Measurements from ENCODE around the gene SMIM31.

SMIM31 gene

GRCh38 chr4:164821711-164822110 lies 67.8 kb downstream of the SMIM31 start:
- no peak for DNase-seq (ENCODE audit: low read depth, low spot score)
- H3K9ac ChIP-seq (ENCODE audit: insufficient read length) = no peak overlapping the region
- no peak overlapping the region; the same call in 1 of the 2 replicates for H3K27ac ChIP-seq
- H3K36me3 ChIP-seq (ENCODE audit: insufficient read depth, low read length) = no peaks in the 10 kb centered on the region; the same call in 1 of the 2 replicates
- TF ChIP-seq POLR2AphosphoS5 (IDR thresholded peaks at IDR 0.05; ENCODE audit: borderline replicate concordance, low read depth, low read length) (no peak), EZH2 (IDR thresholded peaks at IDR 0.05) (no peak), FOXP2 (optimal IDR thresholded peaks at IDR 0.05; ENCODE audit: control extremely low read depth, extremely low read length, insufficient read depth) (no peak)
- H3K4me3 ChIP-seq = no peak overlapping the region
- 0 out of 2 replicates have a peak, but pooled peaks cover 5% of the 10 kb centered on the region for H3K9me3 ChIP-seq (ENCODE audit: low read depth, low read length)

GRCh38 chr4:164824581-164824980 lies 70.7 kb downstream of the SMIM31 start:
- H3K9ac ChIP-seq (ENCODE audit: insufficient read length) = no peak overlapping the region
- no peak overlapping the region for H3K4me3 ChIP-seq
- TF ChIP-seq EZH2 (IDR thresholded peaks at IDR 0.05) (no peak), FOXP2 (optimal IDR thresholded peaks at IDR 0.05; ENCODE audit: control extremely low read depth, extremely low read length, insufficient read depth) (no peak), POLR2AphosphoS5 (IDR thresholded peaks at IDR 0.05; ENCODE audit: borderline replicate concordance, low read depth, low read length) (no peak)
- peak overlapping the region; percentile 99 for H3K27ac ChIP-seq
- 0 out of 2 replicates have a peak, but pooled peaks cover 5% of the 10 kb centered on the region for H3K9me3 ChIP-seq (ENCODE audit: low read depth, low read length)
- H3K36me3 ChIP-seq (ENCODE audit: insufficient read depth, low read length) = no peaks in the 10 kb centered on the region; the same call in 1 of the 2 replicates
- DNase-seq (ENCODE audit: low read depth, low spot score) = no peak

DNA sequence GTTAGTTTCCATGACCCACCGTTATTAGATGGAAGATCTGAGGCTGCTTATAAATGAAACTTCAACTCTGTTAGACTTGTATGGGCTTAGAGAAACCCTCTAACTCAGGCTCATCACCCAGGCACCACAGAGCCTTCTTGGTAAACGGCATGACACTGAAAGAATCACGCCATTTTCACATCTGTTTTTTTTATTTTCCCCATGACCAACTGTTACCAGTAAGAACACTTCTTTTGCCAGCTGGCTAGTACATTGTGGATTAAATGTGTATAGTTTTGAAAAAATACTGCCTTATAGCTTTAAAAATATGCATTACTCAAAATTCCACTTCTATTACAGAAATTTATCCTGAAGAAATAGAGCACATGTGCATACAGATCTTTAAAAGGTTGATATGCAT lies 75.0 kb downstream of the SMIM31 start:
- Histone ChIP-seq H3K36me3 (ENCODE audit: insufficient read depth, low read length) (no peaks in the 10 kb centered on the region), H3K27ac (peak overlapping the region; percentile 85), H3K9me3 (ENCODE audit: low read depth, low read length) (no peaks in the 10 kb centered on the region), H3K4me3 (no peak overlapping the region), H3K9ac (ENCODE audit: insufficient read length) (no peak overlapping the region)
- DNase-seq (ENCODE audit: low read depth, low spot score) = no peak
- TF ChIP-seq POLR2AphosphoS5 (IDR thresholded peaks at IDR 0.05; ENCODE audit: borderline replicate concordance, low read depth, low read length) = no peak
- TF ChIP-seq FOXP2 (optimal IDR thresholded peaks at IDR 0.05; ENCODE audit: control extremely low read depth, extremely low read length, insufficient read depth) = no peak
- no peak for TF ChIP-seq EZH2 (IDR thresholded peaks at IDR 0.05)

DNA sequence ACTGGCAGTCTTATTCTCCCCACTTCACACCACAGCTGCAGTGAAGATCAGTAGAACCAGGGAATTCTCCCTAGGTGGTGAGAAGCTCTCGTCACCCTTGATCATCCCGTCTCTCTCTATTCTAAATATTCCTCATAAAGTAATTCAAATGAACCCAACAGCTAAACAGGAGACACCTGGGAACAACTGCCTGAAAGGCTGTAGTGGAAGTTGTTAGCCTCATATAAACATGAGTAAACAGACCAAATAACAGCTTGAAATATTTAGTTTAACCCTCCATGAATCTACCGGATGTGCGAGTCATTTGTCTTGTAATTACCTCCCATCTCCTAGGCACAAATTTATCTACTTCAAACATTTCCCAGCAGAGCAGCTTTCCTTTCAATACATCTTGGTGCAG lies 92.6 kb downstream of the SMIM31 start:
- TF ChIP-seq EZH2 (IDR thresholded peaks at IDR 0.05) (no peak), POLR2AphosphoS5 (IDR thresholded peaks at IDR 0.05; ENCODE audit: borderline replicate concordance, low read depth, low read length) (no peak), FOXP2 (optimal IDR thresholded peaks at IDR 0.05; ENCODE audit: control extremely low read depth, extremely low read length, insufficient read depth) (no peak)
- no peak for DNase-seq (ENCODE audit: low read depth, low spot score)
- H3K27ac ChIP-seq = peak overlapping the region; percentile 90

GRCh38 chr4:164847016-164847415 lies 93.1 kb downstream of the SMIM31 start:
- H3K9ac ChIP-seq (ENCODE audit: insufficient read length) = peak overlapping the region; percentile 67
- TF ChIP-seq POLR2AphosphoS5 (IDR thresholded peaks at IDR 0.05; ENCODE audit: borderline replicate concordance, low read depth, low read length) (no peak), FOXP2 (optimal IDR thresholded peaks at IDR 0.05; ENCODE audit: control extremely low read depth, extremely low read length, insufficient read depth) (no peak), EZH2 (IDR thresholded peaks at IDR 0.05) (no peak)
- DNase-seq (ENCODE audit: low read depth, low spot score) = no peak
- H3K27ac ChIP-seq = peak overlapping the region; percentile 90
- H3K9me3 ChIP-seq (ENCODE audit: low read depth, low read length) = no peaks in the 10 kb centered on the region
- H3K4me3 ChIP-seq = peak overlapping the region; percentile 66
- H3K36me3 ChIP-seq (ENCODE audit: insufficient read depth, low read length) = no peaks in the 10 kb centered on the region

More for the DNA sequence above, 92.6 kb downstream of the SMIM31 start:
- H3K9me3 ChIP-seq (ENCODE audit: low read depth, low read length) = no peaks in the 10 kb centered on the region
- peak overlapping the region; percentile 66 for H3K4me3 ChIP-seq
- peak overlapping the region; percentile 67 for H3K9ac ChIP-seq (ENCODE audit: insufficient read length)
- no peaks in the 10 kb centered on the region for H3K36me3 ChIP-seq (ENCODE audit: insufficient read depth, low read length)

GRCh38 chr4:164847967-164848649 lies 94.2 kb downstream of the SMIM31 start:
- no peak for DNase-seq (ENCODE audit: low read depth, low spot score)
- no peak for TF ChIP-seq FOXP2 (optimal IDR thresholded peaks at IDR 0.05; ENCODE audit: control extremely low read depth, extremely low read length, insufficient read depth)
- no peak for TF ChIP-seq EZH2 (IDR thresholded peaks at IDR 0.05)
- TF ChIP-seq POLR2AphosphoS5 (IDR thresholded peaks at IDR 0.05; ENCODE audit: borderline replicate concordance, low read depth, low read length) = no peak
- Histone ChIP-seq H3K4me3 (no peak overlapping the region), H3K9me3 (ENCODE audit: low read depth, low read length) (no peaks in the 10 kb centered on the region), H3K27ac (peak overlapping the region; percentile 25; the same call in 1 of the 2 replicates), H3K9ac (ENCODE audit: insufficient read length) (no peak overlapping the region), H3K36me3 (ENCODE audit: insufficient read depth, low read length) (no peaks in the 10 kb centered on the region)
